22Rv1 (cell line): ENCODE data around the gene VKORC1L1.

ENCODE experiments used
- H3K27ac ChIP-seq: fragments of 450-650 bp; 2 replicates; pipeline ENCODE4 v1.5.1; 2017
- CTCF ChIP-seq: fragments of 450-650 bp; IDR thresholded peaks from 2 replicates; pipeline ENCODE4 v1.5.1; 2017; ENCODE audit warnings: mild to moderate bottlenecking
- ZFX ChIP-seq: fragments of 450-650 bp; IDR thresholded peaks from 2 replicates; pipeline ENCODE4 v1.6.1; 2017; ENCODE audit warnings: antibody characterized with exemption, borderline replicate concordance

Gene VKORC1L1

GRCh38 chr7:65923316-65923715 lies 50.4 kb downstream of the VKORC1L1 start:
- no peak overlapping the region for H3K27ac ChIP-seq
- TF ChIP-seq CTCF: no peak
- no peak for TF ChIP-seq ZFX

GRCh38 chr7:65924193-65924592 lies 51.3 kb downstream of the VKORC1L1 start:
- TF ChIP-seq CTCF: no peak
- no peak for TF ChIP-seq ZFX
- H3K27ac ChIP-seq: no peak overlapping the region

- H3K27ac ChIP-seq: no peak overlapping the region
- TF ChIP-seq CTCF (no peak), ZFX (no peak)
Measured at GRCh38 chr7:65925040-65925439, 52.2 kb downstream of the VKORC1L1 start.

- H3K27ac ChIP-seq: no peak overlapping the region
- TF ChIP-seq ZFX: no peak
- TF ChIP-seq CTCF: no peak
Measured at GRCh38 chr7:65926588-65926987, 53.7 kb downstream of the VKORC1L1 start.

GRCh38 chr7:65927489-65928448 lies 54.9 kb downstream of the VKORC1L1 start:
- TF ChIP-seq CTCF: no peak
- TF ChIP-seq ZFX: no peak
- H3K27ac ChIP-seq: no peak overlapping the region

- TF ChIP-seq ZFX (no peak), CTCF (no peak)
- H3K27ac ChIP-seq: no peak overlapping the region
Measured at GRCh38 chr7:65931685-65932084, 58.8 kb downstream of the VKORC1L1 start.

GRCh38 chr7:65937296-65937695 lies 64.4 kb downstream of the VKORC1L1 start:
- no peak for TF ChIP-seq ZFX
- no peak for TF ChIP-seq CTCF
- H3K27ac ChIP-seq: no peak overlapping the region
